HepG2 (cell line): ENCODE measurements around the gene TGM1. TPM values are rescaled to one million over a fixed set of nuclear protein-coding genes. Genes with fewer than 3 reads are reported as not detected.

Experiments used
- ELF4 ChIP-seq: sonication (generic); formaldehyde crosslinking; IDR thresholded peaks from 2 replicates; pipeline ENCODE4 v1.5.0; 2020; ENCODE audit warnings: missing genetic modification reagents, mild to moderate bottlenecking, moderate library complexity, borderline replicate concordance
- HNF4A ChIP-seq: sonication (generic); formaldehyde crosslinking; IDR thresholded peaks from 2 replicates; pipeline ENCODE4 v1.4.0; 2020; ENCODE audit warnings: missing genetic modification reagents
- MAFG ChIP-seq: sonication (generic); formaldehyde crosslinking; IDR thresholded peaks from 2 replicates; pipeline ENCODE4 v1.5.1; 2020; ENCODE audit warnings: mild to moderate bottlenecking, missing genetic modification reagents
- MAZ ChIP-seq, 2 experiments: sonication (generic) in 1 of 2; formaldehyde crosslinking in 1 of 2; IDR thresholded peaks; 2 replicates each; pipeline versions ENCODE4 v1.5.0 to v1.6.1; 2012 to 2020; ENCODE audit warnings: low read depth in 2 of 2, mild to moderate bottlenecking in 2 of 2, borderline replicate concordance in 1 of 2, improper control_type of control experiment in 1 of 2, low read length in 1 of 2, missing genetic modification reagents in 1 of 2, moderate library complexity in 1 of 2
- PAWR ChIP-seq: sonication (generic); formaldehyde crosslinking; IDR thresholded peaks from 2 replicates; pipeline ENCODE4 v1.4.0; 2020; ENCODE audit warnings: missing genetic modification reagents, mild to moderate bottlenecking, borderline replicate concordance
- RCOR2 ChIP-seq: IDR thresholded peaks from 2 replicates; pipeline ENCODE4 v1.6.1; 2016; ENCODE audit warnings: missing biosample characterization, missing genetic modification reagents
- SETDB1 ChIP-seq: sonication (generic); formaldehyde crosslinking; IDR thresholded peaks from 2 replicates; pipeline ENCODE4 v1.5.1; 2020; ENCODE audit warnings: missing genetic modification reagents, mild to moderate bottlenecking, borderline replicate concordance
- TBX3 ChIP-seq: fragments of 450-650 bp; IDR thresholded peaks from 2 replicates; pipeline ENCODE4 v1.6.1; 2017; ENCODE audit warnings: antibody characterized with exemption, mild to moderate bottlenecking, inconsistent platforms, borderline replicate concordance
- TOE1 ChIP-seq: sonication (generic); formaldehyde crosslinking; IDR thresholded peaks from 2 replicates; pipeline ENCODE4 v1.4.0; 2020; ENCODE audit warnings: mild to moderate bottlenecking, missing genetic modification reagents
- ZFP90 ChIP-seq: sonication (generic); formaldehyde crosslinking; IDR thresholded peaks from 2 replicates; pipeline ENCODE4 v1.8.0; 2022; ENCODE audit warnings: missing genetic modification reagents, mild to moderate bottlenecking, inconsistent platforms, borderline replicate concordance
- ZNF282 ChIP-seq: fragments of 450-650 bp; IDR thresholded peaks from 2 replicates; pipeline ENCODE4 v1.6.1; 2018; ENCODE audit not compliant: partially characterized antibody
- ZNF460 ChIP-seq: sonication (generic); formaldehyde crosslinking; IDR thresholded peaks from 2 replicates; pipeline ENCODE4 v1.5.1; 2020; ENCODE audit warnings: missing genetic modification reagents, mild to moderate bottlenecking, borderline replicate concordance
- ZNF496 ChIP-seq: sonication (generic); formaldehyde crosslinking; IDR thresholded peaks from 2 replicates; pipeline ENCODE4 v1.8.1; 2023; ENCODE audit warnings: mild to moderate bottlenecking, moderate library complexity, missing genetic modification reagents; ENCODE audit not compliant: insufficient replicate concordance
- ZNF577 ChIP-seq: sonication (generic); formaldehyde crosslinking; IDR thresholded peaks from 2 replicates; pipeline ENCODE4 v1.4.0; 2020; ENCODE audit warnings: mild to moderate bottlenecking, low read depth, missing genetic modification reagents, borderline replicate concordance
- ZNF670 ChIP-seq: sonication (generic); formaldehyde crosslinking; IDR thresholded peaks from 2 replicates; pipeline ENCODE4 v1.8.0; 2022; ENCODE audit warnings: mild to moderate bottlenecking, missing genetic modification reagents, borderline replicate concordance
- ZSCAN25 ChIP-seq: sonication (generic); formaldehyde crosslinking; IDR thresholded peaks from 2 replicates; pipeline ENCODE4 v1.8.0; 2022; ENCODE audit warnings: mild to moderate bottlenecking, missing genetic modification reagents
- polyA plus RNA-seq, 8 experiments: library from polyadenylated mRNA; depleted of rRNA in 3 of 8; stranded (reverse) in 7 of 8; unstranded in 1 of 8; fragments of >200 nt; fragmentation: Illumina TruSeq in 4 of 8; extraction: Trizol in 4 of 8; gene quantifications; 2 replicates each; pipeline versions ENCODE4 v1.2.1 to v1.2.3, GENCODE V29; 2011 to 2016; ENCODE audit warnings: low read depth in 4 of 8, missing spikeins in 1 of 8, mixed read lengths in 1 of 8; ENCODE audit not compliant: insufficient read depth in 1 of 8
- total RNA-seq, 5 experiments: library from RNA; depleted of rRNA; stranded (reverse); fragments of >200 nt; fragmentation: Illumina TruSeq; extraction: Trizol; gene quantifications; 2 replicates each; pipeline ENCODE4 v1.2.3, GENCODE V29; 2016; ENCODE audit warnings: low read depth in 1 of 5
- TF ChIP-seq, protein P1 (sequence below): sonication (generic); formaldehyde crosslinking; IDR thresholded peaks from 2 replicates; pipeline ENCODE4 v1.4.0; 2020; ENCODE audit warnings: mild to moderate bottlenecking, low read depth, missing genetic modification reagents
- TF ChIP-seq, protein P2 (sequence below): sonication (generic); formaldehyde crosslinking; IDR thresholded peaks from 2 replicates; pipeline ENCODE4 v1.9.0; 2021; ENCODE audit warnings: missing genetic modification reagents, mild to moderate bottlenecking, borderline replicate concordance
- TF ChIP-seq, protein P3 (sequence below): sonication (generic); formaldehyde crosslinking; IDR thresholded peaks from 2 replicates; pipeline ENCODE4 v1.9.0; 2022; ENCODE audit warnings: low read depth, missing genetic modification reagents
- TF ChIP-seq, protein P4 (sequence below): sonication (generic); formaldehyde crosslinking; conservative IDR thresholded peaks from 2 replicates; pipeline ENCODE4 v1.4.0; 2020; ENCODE audit warnings: missing genetic modification reagents
- TF ChIP-seq, protein P5 (sequence below): IDR thresholded peaks from 2 replicates; pipeline ENCODE4 v1.6.1; 2016; ENCODE audit warnings: missing biosample characterization, missing genetic modification reagents, low read depth

The TGM1 gene
- total and polyA plus RNA-seq, 2 of the 13 experiments (the other 11 are each of a cell fraction or from before 2014, with no cell fraction given) = 3.2 to 10.6 TPM

DNA sequence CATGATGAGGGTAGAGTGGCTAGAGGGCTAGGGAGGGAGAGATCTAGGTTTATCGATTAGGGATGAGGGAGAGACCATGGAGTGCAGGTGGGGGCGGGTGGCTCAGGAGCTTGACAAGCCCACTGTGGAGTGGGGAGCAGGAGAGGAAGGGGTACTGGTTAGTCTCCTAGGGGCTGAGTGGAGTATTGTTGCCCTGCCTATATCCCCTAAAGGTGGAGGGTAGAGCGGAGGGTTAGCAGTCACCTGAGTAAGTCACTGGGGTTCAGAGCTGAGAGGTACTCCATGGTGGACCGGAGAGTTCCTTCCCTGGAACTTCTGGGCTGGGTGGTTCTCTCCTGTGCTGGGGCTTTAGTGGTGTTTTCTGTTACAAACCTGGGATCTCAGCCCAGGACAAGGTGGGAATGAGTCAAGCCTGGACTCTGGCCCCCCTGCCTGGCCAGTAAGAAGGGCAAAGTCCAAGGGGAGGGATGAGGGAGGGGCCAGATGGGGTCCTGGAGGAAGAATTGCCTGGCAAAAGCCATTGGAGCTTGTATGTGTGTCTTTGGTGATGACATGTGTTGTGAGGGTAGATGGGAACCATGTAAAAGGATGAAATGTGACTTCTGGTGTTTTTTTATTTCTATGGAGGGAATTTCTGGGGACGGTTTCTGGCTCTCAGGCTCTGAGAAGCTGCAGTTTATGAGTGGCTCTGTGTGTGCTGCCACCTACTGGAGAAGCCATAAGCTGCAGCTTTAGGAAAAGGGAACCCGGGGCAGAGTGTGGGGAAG, 44.8 kb upstream of the TGM1 start, which contains the start of gene CIDEB (continued):
- TF ChIP-seq, protein P1, sequence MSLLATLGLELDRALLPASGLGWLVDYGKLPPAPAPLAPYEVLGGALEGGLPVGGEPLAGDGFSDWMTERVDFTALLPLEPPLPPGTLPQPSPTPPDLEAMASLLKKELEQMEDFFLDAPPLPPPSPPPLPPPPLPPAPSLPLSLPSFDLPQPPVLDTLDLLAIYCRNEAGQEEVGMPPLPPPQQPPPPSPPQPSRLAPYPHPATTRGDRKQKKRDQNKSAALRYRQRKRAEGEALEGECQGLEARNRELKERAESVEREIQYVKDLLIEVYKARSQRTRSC (CRISPR knock-in tag) = peak; percentile 63
- no peak for TF ChIP-seq ZNF460 (CRISPR knock-in tag)
- peak; percentile 56; the same call in 1 of the 2 replicates for TF ChIP-seq ZSCAN25
- TF ChIP-seq, protein P2, sequence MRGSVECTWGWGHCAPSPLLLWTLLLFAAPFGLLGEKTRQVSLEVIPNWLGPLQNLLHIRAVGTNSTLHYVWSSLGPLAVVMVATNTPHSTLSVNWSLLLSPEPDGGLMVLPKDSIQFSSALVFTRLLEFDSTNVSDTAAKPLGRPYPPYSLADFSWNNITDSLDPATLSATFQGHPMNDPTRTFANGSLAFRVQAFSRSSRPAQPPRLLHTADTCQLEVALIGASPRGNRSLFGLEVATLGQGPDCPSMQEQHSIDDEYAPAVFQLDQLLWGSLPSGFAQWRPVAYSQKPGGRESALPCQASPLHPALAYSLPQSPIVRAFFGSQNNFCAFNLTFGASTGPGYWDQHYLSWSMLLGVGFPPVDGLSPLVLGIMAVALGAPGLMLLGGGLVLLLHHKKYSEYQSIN (CRISPR knock-in tag) = no peak
- TF ChIP-seq TOE1 = peak; percentile 98
- TF ChIP-seq ZNF496 (CRISPR knock-in tag) = no peak
- TF ChIP-seq ELF4 = peak; percentile 22; the same call in 1 of the 2 replicates
- TF ChIP-seq MAZ (IDR thresholded peaks at IDR 0.05; ENCODE audit: borderline replicate concordance, low read depth, low read length) = peak; percentile 100
- TF ChIP-seq MAZ (CRISPR knock-in tag; IDR thresholded peaks at IDR 0.05; ENCODE audit: low read depth) = peak; percentile 99
- TF ChIP-seq RCOR2 (CRISPR knock-in tag) = peak; percentile 83; the same call in 1 of the 2 replicates
- TF ChIP-seq ZNF577 (CRISPR knock-in tag) = no peak
- peak; percentile 100 for TF ChIP-seq HNF4A (CRISPR knock-in tag)
- TF ChIP-seq, protein P3, sequence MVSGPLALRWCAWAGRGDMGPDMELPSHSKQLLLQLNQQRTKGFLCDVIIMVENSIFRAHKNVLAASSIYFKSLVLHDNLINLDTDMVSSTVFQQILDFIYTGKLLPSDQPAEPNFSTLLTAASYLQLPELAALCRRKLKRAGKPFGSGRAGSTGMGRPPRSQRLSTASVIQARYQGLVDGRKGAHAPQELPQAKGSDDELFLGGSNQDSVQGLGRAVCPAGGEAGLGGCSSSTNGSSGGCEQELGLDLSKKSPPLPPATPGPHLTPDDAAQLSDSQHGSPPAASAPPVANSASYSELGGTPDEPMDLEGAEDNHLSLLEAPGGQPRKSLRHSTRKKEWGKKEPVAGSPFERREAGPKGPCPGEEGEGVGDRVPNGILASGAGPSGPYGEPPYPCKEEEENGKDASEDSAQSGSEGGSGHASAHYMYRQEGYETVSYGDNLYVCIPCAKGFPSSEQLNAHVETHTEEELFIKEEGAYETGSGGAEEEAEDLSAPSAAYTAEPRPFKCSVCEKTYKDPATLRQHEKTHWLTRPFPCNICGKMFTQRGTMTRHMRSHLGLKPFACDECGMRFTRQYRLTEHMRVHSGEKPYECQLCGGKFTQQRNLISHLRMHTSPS = peak; percentile 54
- peak; percentile 61; the same call in 1 of the 2 replicates for TF ChIP-seq ZFP90 (CRISPR knock-in tag)
- TF ChIP-seq SETDB1 (CRISPR knock-in tag) = no peak
- no peak for TF ChIP-seq ZNF670
- TF ChIP-seq, protein P4, sequence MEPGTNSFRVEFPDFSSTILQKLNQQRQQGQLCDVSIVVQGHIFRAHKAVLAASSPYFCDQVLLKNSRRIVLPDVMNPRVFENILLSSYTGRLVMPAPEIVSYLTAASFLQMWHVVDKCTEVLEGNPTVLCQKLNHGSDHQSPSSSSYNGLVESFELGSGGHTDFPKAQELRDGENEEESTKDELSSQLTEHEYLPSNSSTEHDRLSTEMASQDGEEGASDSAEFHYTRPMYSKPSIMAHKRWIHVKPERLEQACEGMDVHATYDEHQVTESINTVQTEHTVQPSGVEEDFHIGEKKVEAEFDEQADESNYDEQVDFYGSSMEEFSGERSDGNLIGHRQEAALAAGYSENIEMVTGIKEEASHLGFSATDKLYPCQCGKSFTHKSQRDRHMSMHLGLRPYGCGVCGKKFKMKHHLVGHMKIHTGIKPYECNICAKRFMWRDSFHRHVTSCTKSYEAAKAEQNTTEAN (CRISPR knock-in tag) = peak; percentile 72; the same call in 1 of the 2 replicates
- no peak; the same call in 1 of the 2 replicates for TF ChIP-seq PAWR (CRISPR knock-in tag)
- peak; percentile 80; the same call in 1 of the 2 replicates for TF ChIP-seq TBX3
- TF ChIP-seq MAFG (CRISPR knock-in tag) = no peak
- TF ChIP-seq ZNF282 = no peak
- TF ChIP-seq, protein P5, sequence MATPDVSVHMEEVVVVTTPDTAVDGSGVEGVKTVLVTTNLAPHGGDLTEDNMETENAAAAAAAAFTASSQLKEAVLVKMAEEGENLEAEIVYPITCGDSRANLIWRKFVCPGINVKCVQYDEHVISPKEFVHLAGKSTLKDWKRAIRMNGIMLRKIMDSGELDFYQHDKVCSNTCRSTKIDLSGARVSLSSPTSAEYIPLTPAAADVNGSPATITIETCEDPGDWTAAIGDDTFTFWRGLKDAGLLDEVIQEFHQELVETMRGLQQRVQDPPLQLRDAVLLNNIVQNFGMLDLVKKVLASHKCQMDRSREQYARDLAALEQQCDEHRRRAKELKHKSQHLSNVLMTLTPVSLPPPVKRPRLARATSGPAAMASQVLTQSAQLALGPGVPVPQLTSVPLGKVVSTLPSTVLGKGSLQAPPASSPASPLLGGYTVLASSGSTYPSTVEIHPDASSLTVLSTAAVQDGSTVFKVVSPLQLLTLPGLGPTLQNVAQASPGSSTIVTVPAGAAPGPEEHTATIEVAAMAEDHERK (CRISPR knock-in tag) = no peak
